Effector memory CD8-positive, alpha-beta T cell (primary cell): Measurements from ENCODE around the gene ACTN4.
A peak's percentile ranks its signal among the peaks of the same experiment; 100 is the strongest.

Experiments used
- ATAC-seq: fragments of 150-1000 bp; cut with Tn5 transposase; replicated peaks from 2 replicates; pipeline ENCODE4 v1.10.0; 2021; ENCODE audit warnings: mild to moderate bottlenecking, moderate library complexity
- DNase-seq, 3 experiments: peaks; one replicate each; pipeline ENCODE4 v3.0.0; 2021
- H3K27ac Mint-ChIP-seq, 2 donors: one replicate each; pipeline ENCODE4 v1.8.0; 2022; ENCODE audit warnings: mild to moderate bottlenecking in 2 of 2, mixed read lengths in 2 of 2, moderate library complexity in 2 of 2
- H3K27me3 Mint-ChIP-seq, 2 donors: one replicate each; pipeline ENCODE4 v1.8.0; 2022; ENCODE audit warnings: mixed read lengths in 2 of 2
- H3K36me3 Mint-ChIP-seq: one replicate; pipeline ENCODE4 v1.8.0; 2022; ENCODE audit warnings: mild to moderate bottlenecking, moderate library complexity, mixed read lengths; ENCODE audit not compliant: insufficient read depth
- H3K4me1 Mint-ChIP-seq, 2 donors: one replicate each; pipeline ENCODE4 v1.8.0; 2022; ENCODE audit warnings: low read depth in 2 of 2, mixed read lengths in 2 of 2
- H3K4me3 Mint-ChIP-seq, 2 donors: one replicate each; pipeline ENCODE4 v1.8.0; 2022; ENCODE audit warnings: mild to moderate bottlenecking in 2 of 2, mixed read lengths in 2 of 2, moderate library complexity in 2 of 2
- H3K9me3 Mint-ChIP-seq, 2 donors: one replicate each; pipeline ENCODE4 v1.8.0; 2022; ENCODE audit warnings: mixed read lengths in 2 of 2

Gene ACTN4

GRCh38 chr19:38700902-38701454 lies 53.5 kb downstream of the ACTN4 start:
- peak overlapping the region in 1 of 2 donors; percentile 53 for H3K27ac Mint-ChIP-seq

GRCh38 chr19:38701455-38702063 lies 54.1 kb downstream of the ACTN4 start:
- Mint-ChIP-seq H3K36me3 (peaks cover 43% of the 10 kb centered on the region), H3K27ac (no peak overlapping the region), H3K9me3 (no peaks in the 10 kb centered on the region), H3K4me3 (no peak overlapping the region), H3K4me1 (peaks cover 32 to 33% of the 10 kb centered on the region in 2 donors), H3K27me3 (no peaks in the 10 kb centered on the region)
- ATAC-seq (no peak), DNase-seq (no peak)

More at GRCh38 chr19:38700902-38701454, 53.5 kb downstream of the ACTN4 start:
- Mint-ChIP-seq H3K9me3 (no peaks in the 10 kb centered on the region), H3K36me3 (peaks cover 41% of the 10 kb centered on the region), H3K4me1 (peaks cover 38 to 39% of the 10 kb centered on the region in 2 donors), H3K4me3 (no peak overlapping the region), H3K27me3 (no peaks in the 10 kb centered on the region)
- ATAC-seq (no peak), DNase-seq (no peak)

GRCh38 chr19:38702278-38702677 lies 54.8 kb downstream of the ACTN4 start:
- ATAC-seq (no peak), DNase-seq (no peak)
- Mint-ChIP-seq H3K36me3 (peaks cover 50% of the 10 kb centered on the region), H3K4me3 (no peak overlapping the region), H3K9me3 (no peaks in the 10 kb centered on the region), H3K27ac (peak overlapping the region in 1 of 2 donors; percentile 8), H3K4me1 (peaks cover 25 to 26% of the 10 kb centered on the region in 2 donors), H3K27me3 (no peaks in the 10 kb centered on the region)

- H3K27me3 Mint-ChIP-seq = no peaks in the 10 kb centered on the region
- DNase-seq = no peak
- no peaks in the 10 kb centered on the region for H3K9me3 Mint-ChIP-seq
- H3K27ac Mint-ChIP-seq = peak overlapping the region in 1 of 2 donors; percentile 8
- peaks cover 56% of the 10 kb centered on the region for H3K36me3 Mint-ChIP-seq
- no peak for ATAC-seq
- no peak overlapping the region for H3K4me3 Mint-ChIP-seq
- peaks cover 15% of the 10 kb centered on the region in 2 donors for H3K4me1 Mint-ChIP-seq
Measured at GRCh38 chr19:38703509-38703908, 56.1 kb downstream of the ACTN4 start.

GRCh38 chr19:38704488-38705026 lies 57.1 kb downstream of the ACTN4 start:
- DNase-seq (no peak), ATAC-seq (no peak)
- Mint-ChIP-seq H3K36me3 (peaks cover 66% of the 10 kb centered on the region), H3K27me3 (no peaks in the 10 kb centered on the region), H3K4me1 (peaks cover 6 to 9% of the 10 kb centered on the region in 2 donors), H3K9me3 (no peaks in the 10 kb centered on the region), H3K27ac (peak overlapping the region; percentile 23 to 31), H3K4me3 (no peak overlapping the region)

GRCh38 chr19:38705197-38706019 lies 58.0 kb downstream of the ACTN4 start:
- H3K27me3 Mint-ChIP-seq = no peaks in the 10 kb centered on the region
- DNase-seq = no peak
- H3K9me3 Mint-ChIP-seq = no peaks in the 10 kb centered on the region
- H3K36me3 Mint-ChIP-seq = peaks cover 69% of the 10 kb centered on the region
- H3K4me1 Mint-ChIP-seq = peaks cover 6 to 7% of the 10 kb centered on the region in 2 donors
- no peak for ATAC-seq
- peak overlapping the region; percentile 68 to 75 for H3K27ac Mint-ChIP-seq
- no peak overlapping the region for H3K4me3 Mint-ChIP-seq

GRCh38 chr19:38706792-38707511 lies 59.5 kb downstream of the ACTN4 start:
- H3K4me3 Mint-ChIP-seq = no peak overlapping the region
- DNase-seq (no peak), ATAC-seq (no peak)
- H3K4me1 Mint-ChIP-seq = peaks cover 6 to 7% of the 10 kb centered on the region in 2 donors
- peak overlapping the region; percentile 68 to 75 for H3K27ac Mint-ChIP-seq
- no peaks in the 10 kb centered on the region for H3K27me3 Mint-ChIP-seq
- H3K36me3 Mint-ChIP-seq = peaks cover 74% of the 10 kb centered on the region
- no peaks in the 10 kb centered on the region for H3K9me3 Mint-ChIP-seq

- no peaks in the 10 kb centered on the region for H3K27me3 Mint-ChIP-seq
- ATAC-seq (no peak), DNase-seq (no peak)
- no peaks in the 10 kb centered on the region for H3K9me3 Mint-ChIP-seq
- H3K4me1 Mint-ChIP-seq = peaks cover 6 to 7% of the 10 kb centered on the region in 2 donors
- no peak overlapping the region for H3K4me3 Mint-ChIP-seq
- H3K27ac Mint-ChIP-seq = peak overlapping the region; percentile 75 to 90
- peaks cover 74% of the 10 kb centered on the region for H3K36me3 Mint-ChIP-seq
Measured at GRCh38 chr19:38707512-38708114, 60.2 kb downstream of the ACTN4 start.

GRCh38 chr19:38708413-38709024 lies 61.1 kb downstream of the ACTN4 start:
- Mint-ChIP-seq H3K27ac (peak overlapping the region; percentile 72 to 90), H3K27me3 (no peaks in the 10 kb centered on the region), H3K4me1 (peaks cover 6% of the 10 kb centered on the region in 2 donors), H3K36me3 (peaks cover 69% of the 10 kb centered on the region), H3K4me3 (no peak overlapping the region), H3K9me3 (no peaks in the 10 kb centered on the region)
- ATAC-seq (no peak), DNase-seq (no peak)

GRCh38 chr19:38709119-38709518 lies 61.7 kb downstream of the ACTN4 start:
- Mint-ChIP-seq H3K36me3 (peaks cover 70% of the 10 kb centered on the region), H3K4me1 (peaks cover 3 to 4% of the 10 kb centered on the region in 2 donors), H3K9me3 (no peaks in the 10 kb centered on the region), H3K27ac (peak overlapping the region in 1 of 2 donors; percentile 72), H3K27me3 (no peaks in the 10 kb centered on the region), H3K4me3 (no peak overlapping the region)
- ATAC-seq (no peak), DNase-seq (no peak)

GRCh38 chr19:38709671-38710415 lies 62.4 kb downstream of the ACTN4 start:
- DNase-seq (no peak), ATAC-seq (no peak)
- Mint-ChIP-seq H3K36me3 (peaks cover 70% of the 10 kb centered on the region), H3K4me3 (no peak overlapping the region), H3K27me3 (no peaks in the 10 kb centered on the region), H3K27ac (peak overlapping the region; percentile 68 to 74), H3K4me1 (peaks cover 0 to 6% of the 10 kb centered on the region in 2 donors), H3K9me3 (no peaks in the 10 kb centered on the region)

GRCh38 chr19:38710416-38710702 lies 62.9 kb downstream of the ACTN4 start:
- H3K9me3 Mint-ChIP-seq = no peaks in the 10 kb centered on the region
- H3K27me3 Mint-ChIP-seq = no peaks in the 10 kb centered on the region
- no peak overlapping the region for H3K4me3 Mint-ChIP-seq
- H3K27ac Mint-ChIP-seq = peak overlapping the region; percentile 68 to 74
- peaks cover 71% of the 10 kb centered on the region for H3K36me3 Mint-ChIP-seq
- DNase-seq (no peak), ATAC-seq (no peak)
- peaks cover 0 to 6% of the 10 kb centered on the region in 2 donors for H3K4me1 Mint-ChIP-seq
